NCI-H2081 treated with DMSO at 0.1 percent for 48 hours (cell line): Measurements from ENCODE around the gene SRPK3.
"Not testable (repeated sequence)": the region's sequence is repeated elsewhere in the genome, so short reads cannot be mapped to it uniquely, and the experiment has no call there.

Source experiments
- DNase-seq: peaks from one replicate; lab custom pipeline; 2025; lab: John Stamatoyannopoulos, UW

SRPK3 gene

DNA sequence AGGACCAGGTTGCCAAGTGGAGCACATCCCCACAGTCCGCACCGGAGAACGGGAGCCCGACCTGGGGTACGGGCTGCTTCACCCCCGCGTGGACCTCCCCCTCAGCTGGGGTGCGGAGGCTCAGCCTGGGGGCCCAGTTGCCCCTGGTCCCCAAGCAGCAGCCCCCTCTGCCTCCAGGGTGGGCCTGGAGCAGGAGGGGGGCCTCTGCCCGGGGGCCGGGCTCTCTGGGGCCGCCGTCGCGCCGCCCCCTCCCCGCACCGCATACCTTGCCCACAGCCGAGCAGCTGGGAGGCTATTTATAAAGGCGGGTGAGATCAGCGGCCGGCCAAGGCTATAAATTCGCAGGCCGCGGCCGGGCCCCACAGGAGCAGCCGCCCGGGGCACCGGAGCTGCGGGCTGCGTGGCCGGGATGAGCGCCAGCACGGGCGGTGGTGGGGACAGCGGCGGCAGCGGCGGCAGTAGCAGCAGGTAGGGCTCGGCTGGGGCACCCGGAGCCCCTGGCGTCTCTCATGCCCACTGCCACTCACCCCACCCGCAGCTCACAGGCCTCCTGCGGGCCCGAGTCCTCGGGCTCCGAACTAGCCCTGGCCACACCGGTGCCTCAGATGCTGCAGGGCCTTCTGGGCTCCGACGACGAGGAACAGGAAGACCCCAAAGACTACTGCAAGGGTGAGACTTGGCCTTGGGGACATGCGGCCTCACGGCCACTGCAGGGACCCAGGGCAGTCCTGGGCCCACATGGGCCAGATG is at the start of gene SRPK3:
Gene SRPK3 (plus strand): TSS at position 364 of the 750 bp plus-strand sequence. CDS start 46 bp downstream, at position 410.
- DNase-seq: no peak

DNA sequence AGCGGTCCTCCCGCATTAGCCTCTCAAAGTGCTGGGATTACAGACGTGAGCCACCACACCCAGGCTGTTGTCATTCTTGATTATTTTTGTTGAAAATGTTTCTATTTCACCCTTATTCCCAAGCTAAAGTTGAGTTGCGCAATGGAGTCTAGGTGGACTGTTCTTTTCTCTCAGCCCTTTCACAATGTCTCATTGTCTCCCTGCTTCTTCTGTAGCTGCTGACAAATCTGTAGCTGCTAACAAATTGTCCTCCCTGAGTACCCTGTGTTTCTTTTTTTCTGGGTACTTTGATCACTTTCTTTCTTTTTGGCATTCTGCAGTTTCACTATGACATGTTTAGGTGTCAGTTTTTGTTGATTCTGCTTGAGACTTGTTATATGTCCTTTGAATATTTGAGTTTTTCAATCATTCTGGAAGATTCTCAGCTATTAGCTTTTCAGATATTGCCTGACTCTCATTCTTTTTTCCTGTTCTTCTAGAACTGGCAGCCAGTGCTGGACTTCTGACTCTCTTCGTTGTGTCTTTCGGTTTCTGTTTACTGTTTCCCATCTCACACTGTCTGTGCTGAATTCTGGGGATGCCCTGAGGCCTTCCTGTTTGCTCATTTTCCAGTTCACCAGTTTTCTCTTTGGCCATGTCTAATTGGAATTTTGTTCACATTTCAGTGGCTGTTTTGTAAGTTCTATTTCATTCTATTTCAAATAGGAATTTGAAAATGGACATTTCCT is 49.6 kb upstream of the SRPK3 start:
- DNase-seq: no peak

- DNase-seq: no peak
These were observed 49.0 kb upstream of the SRPK3 start for GRCh38 chrX:153731845-153732215.

DNA sequence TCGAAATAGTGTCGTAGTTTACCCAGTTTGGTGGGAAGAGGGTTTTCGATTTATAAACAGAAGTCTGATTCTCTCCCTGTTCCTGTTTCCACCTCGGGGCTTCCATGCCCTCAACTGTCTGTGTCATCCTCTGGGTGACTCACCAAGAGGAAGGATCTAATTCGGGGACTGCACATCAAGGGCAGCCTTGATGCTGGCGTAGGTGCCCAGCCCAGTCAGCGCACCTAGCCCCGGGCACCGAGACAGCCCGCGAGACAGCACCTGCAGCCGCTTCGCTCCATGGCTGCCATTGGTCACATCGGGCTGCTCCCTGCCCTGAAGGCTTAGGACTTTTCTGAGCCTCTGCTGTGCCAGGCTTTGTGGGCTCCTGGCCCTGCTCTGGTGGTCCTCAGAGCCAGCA is 48.4 kb upstream of the SRPK3 start:
- no peak for DNase-seq

GRCh38 chrX:153733651-153734240 is 47.1 kb upstream of the SRPK3 start:
- no peak for DNase-seq

- DNase-seq: no peak
These were observed 46.0 kb upstream of the SRPK3 start for GRCh38 chrX:153734871-153735270.

GRCh38 chrX:153735274-153735673 is 45.6 kb upstream of the SRPK3 start:
- DNase-seq: no peak

DNA sequence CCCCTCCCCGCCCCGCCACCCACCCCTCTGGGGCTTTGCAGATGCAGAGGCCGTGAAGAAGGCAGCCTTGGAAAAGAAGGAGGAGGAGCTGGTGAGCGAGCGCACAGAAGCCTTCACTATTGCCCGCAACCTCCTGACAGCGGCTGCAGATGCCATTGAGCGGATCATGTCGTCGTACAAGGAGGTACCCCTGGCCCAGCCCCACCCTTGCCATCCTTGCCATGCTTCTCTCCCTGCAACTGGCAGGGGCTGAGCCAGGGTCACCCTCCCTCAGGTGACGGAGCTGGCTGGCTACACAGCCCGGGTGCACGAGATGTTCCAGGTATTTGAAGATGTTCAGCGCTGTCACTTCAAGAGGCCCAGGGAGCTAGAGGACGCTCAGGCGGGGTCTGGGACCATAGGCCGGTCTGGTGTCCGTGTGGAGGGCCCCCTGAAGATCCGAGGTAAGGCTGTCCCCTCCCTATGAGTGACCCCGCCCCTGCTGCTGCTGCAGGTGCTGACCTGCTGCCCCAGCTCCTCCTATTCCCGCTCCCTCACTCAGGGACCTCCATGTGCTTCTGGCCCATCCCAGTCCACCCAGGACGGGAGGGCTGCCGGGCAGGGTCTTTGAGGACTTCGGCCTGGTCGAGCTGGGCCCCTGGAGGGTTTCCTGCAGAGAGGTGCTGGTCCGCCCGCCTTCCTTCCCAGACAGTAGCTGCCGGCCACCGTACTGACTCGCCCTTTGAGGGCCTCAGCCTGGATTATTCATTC is 44.6 kb upstream of the SRPK3 start:
- DNase-seq: no peak

- DNase-seq: no peak
These were observed 43.9 kb upstream of the SRPK3 start for GRCh38 chrX:153736871-153737441.

DNA sequence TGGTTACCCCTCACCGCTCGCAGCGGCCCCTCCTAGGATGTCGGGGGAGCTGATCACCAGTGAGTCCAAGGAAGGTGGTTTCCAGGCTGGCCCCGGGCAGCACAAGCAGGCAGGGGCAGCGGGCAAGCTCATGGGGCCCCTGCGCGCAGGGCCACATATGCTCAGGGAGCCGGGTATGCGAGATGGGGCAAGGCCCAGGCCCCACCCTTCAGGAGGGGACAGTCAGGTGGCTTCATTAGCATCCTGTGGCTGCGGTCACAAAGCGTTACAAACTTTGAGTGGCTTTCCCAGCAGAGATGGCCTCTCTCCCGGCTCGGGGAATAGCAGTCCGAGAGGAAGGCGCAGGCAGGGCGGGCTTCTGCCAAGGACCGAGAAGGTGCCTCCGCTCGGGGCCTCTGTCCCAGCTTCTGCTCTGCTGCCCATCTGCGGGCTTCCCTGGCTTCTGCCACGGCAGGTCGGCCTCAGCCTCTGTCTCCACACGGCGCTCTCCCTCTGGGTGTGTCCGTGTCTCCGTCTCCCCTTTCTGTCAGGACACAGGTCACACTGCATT is 42.7 kb upstream of the SRPK3 start:
- no peak for DNase-seq

GRCh38 chrX:153739754-153740486 is 40.9 kb upstream of the SRPK3 start:
- no peak for DNase-seq

GRCh38 chrX:153740631-153741222 is 40.1 kb upstream of the SRPK3 start:
- DNase-seq: no peak

GRCh38 chrX:153741446-153741845 is 39.4 kb upstream of the SRPK3 start:
- no peak for DNase-seq

- DNase-seq: not testable (repeated sequence)
These were observed 38.7 kb upstream of the SRPK3 start for GRCh38 chrX:153742111-153742510.

DNA sequence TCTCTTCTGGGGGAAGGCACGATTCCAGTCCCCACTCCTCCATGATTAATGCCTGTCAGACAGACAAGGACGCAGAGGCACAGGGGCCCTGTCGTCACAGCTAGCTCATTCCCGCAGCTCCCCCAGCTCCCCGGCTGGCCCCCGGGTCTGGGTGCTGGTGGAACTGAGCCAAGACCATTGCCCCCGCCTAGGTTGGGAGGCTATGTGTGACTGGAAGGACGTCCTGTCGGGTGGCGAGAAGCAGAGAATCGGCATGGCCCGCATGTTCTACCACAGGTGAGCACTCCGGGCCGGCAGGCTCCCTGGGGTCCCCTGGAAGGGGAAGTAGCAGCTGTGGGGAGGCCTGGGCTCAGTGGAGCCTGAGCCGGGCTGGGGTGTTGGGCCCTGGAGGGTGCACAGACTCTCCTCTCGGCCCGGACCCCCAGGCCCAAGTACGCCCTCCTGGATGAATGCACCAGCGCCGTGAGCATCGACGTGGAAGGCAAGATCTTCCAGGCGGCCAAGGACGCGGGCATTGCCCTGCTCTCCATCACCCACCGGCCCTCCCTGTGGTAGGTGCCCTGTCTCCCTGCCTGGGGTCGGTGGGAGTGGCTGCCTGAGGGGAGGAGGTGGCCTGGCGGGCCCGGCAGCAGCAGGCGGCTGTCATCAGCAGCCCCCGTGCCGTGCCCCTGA is 37.9 kb upstream of the SRPK3 start:
- not testable (repeated sequence) for DNase-seq

GRCh38 chrX:153743468-153744209 is 37.2 kb upstream of the SRPK3 start:
- DNase-seq: not testable (repeated sequence)

DNA sequence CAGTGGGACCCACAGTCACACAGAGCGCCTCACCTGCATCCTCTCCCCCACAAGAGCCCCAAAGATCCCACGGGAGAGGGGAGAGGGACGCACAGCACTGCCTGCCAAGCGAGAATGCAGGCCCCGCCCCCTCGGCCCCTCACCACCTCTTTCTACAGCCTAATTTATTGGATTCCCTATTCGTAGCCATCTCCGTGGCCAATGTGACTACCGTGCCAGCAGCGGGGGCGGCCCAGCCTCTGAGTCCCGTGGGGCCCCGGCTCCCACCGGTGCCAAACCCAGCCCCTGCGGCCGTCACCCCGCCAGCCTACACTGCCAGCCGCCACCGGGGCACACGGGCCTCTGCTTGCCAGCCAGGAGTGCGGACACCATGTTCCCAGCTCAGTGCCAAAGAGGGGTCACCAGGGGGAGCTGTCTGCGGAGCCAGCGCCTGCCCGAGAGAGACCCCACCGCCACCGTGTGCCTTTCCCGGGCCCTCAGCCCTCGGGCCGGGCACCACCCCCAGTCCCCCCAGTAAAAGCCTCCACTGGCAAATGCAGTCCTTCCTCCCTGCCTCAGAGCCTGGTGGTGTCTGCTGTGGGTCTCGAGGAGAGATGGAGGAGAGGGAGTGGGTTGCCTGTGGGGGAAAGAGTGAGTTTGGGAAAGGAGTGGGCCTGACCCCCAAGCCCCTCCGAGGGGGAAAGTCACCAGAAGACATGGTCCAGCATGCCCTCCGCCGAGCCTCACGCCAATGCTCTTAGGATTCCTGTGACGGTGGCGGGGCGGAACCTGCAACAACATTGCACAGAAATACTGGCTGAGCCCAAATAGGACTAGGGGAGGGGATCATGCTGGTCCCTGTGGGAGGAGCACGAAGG is 36.4 kb upstream of the SRPK3 start:
- no peak for DNase-seq

DNA sequence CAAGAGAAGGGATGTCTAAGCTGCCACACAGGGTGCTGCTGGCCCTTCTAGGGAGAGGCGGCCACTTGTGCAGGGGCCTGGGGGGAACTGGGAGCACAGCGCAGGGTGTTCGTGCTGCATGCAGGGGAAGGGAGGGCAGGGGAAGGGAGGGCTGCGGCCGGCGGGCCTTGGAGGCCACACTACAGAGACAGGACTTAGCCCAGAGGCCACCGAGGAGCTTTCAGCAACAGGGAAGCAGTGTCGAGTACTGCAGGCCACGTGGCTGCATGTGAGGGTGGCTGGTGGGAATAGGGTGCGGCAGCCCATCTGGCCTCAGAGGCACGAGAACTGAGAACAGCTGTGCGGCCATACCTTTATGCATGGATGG is 35.8 kb upstream of the SRPK3 start:
- not testable (repeated sequence) for DNase-seq
